ENCODE measurements around the gene ZNF579. TPM values are rescaled to one million over a fixed set of nuclear protein-coding genes. Genes with fewer than 3 reads are reported as not detected.
A peak's percentile ranks its signal among the peaks of the same experiment; 100 is the strongest.

ZNF579 gene
- total and polyA plus RNA-seq, 2 of the 13 experiments (the other 11 are each of a cell fraction or from before 2014, with no cell fraction given), result 2.1 to 2.9 TPM

GRCh38 chr19:55585658-55586339 is 5.2 kb upstream of the ZNF579 start (continued):
- TF ChIP-seq ZNF788 (CRISPR knock-in tag; IDR thresholded peaks at IDR 0.05; ENCODE audit: borderline replicate concordance), result peak; percentile 34; the same call in 1 of the 2 replicates
- peak; percentile 61; the same call in 1 of the 2 replicates for TF ChIP-seq SIN3A (IDR thresholded peaks at IDR 0.05; ENCODE audit: borderline replicate concordance, low read depth, low read length)
- TF ChIP-seq SALL2 (CRISPR knock-in tag; IDR thresholded peaks at IDR 0.05), result peak; percentile 58; the same call in 1 of the 2 replicates
- TF ChIP-seq ZNF660 (CRISPR knock-in tag; IDR thresholded peaks at IDR 0.05; ENCODE audit: borderline replicate concordance, low read depth), result no peak
- TF ChIP-seq PAWR (CRISPR knock-in tag; IDR thresholded peaks at IDR 0.05; ENCODE audit: borderline replicate concordance), result no peak
- TF ChIP-seq, protein P1, sequence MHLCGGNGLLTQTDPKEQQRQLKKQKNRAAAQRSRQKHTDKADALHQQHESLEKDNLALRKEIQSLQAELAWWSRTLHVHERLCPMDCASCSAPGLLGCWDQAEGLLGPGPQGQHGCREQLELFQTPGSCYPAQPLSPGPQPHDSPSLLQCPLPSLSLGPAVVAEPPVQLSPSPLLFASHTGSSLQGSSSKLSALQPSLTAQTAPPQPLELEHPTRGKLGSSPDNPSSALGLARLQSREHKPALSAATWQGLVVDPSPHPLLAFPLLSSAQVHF (CRISPR knock-in tag; IDR thresholded peaks at IDR 0.05), result no peak
- TF ChIP-seq KAT8 (CRISPR knock-in tag; IDR thresholded peaks at IDR 0.05), result 0 out of 2 replicates have a peak, but pooled peaks have one; percentile 24
- no peak for TF ChIP-seq RFXAP (CRISPR knock-in tag; IDR thresholded peaks at IDR 0.05; ENCODE audit: borderline replicate concordance)
- TF ChIP-seq ZNF644 (CRISPR knock-in tag; IDR thresholded peaks at IDR 0.05; ENCODE audit: low read depth), result no peak
- no peak for TF ChIP-seq SKI (IDR thresholded peaks at IDR 0.05; ENCODE audit: partially characterized antibody)
- no peak for TF ChIP-seq ZNF224 (CRISPR knock-in tag; IDR thresholded peaks at IDR 0.05)
- peak; percentile 83; the same call in 1 of the 2 replicates for TF ChIP-seq PCBP1 (IDR thresholded peaks at IDR 0.05; ENCODE audit: borderline replicate concordance, low read depth, low read length)
- TF ChIP-seq ZNF572 (CRISPR knock-in tag; IDR thresholded peaks at IDR 0.05), result no peak
- no peak for TF ChIP-seq FOXK1 (CRISPR knock-in tag; IDR thresholded peaks at IDR 0.05; ENCODE audit: borderline replicate concordance, low read depth)
- TF ChIP-seq RARG (CRISPR knock-in tag; IDR thresholded peaks at IDR 0.05; ENCODE audit: low read depth), result no peak
- TF ChIP-seq ZNF761 (CRISPR knock-in tag; conservative IDR thresholded peaks at IDR 0.05), result no peak
- peak; percentile 67; the same call in 1 of the 2 replicates for TF ChIP-seq PHF21A (CRISPR knock-in tag; IDR thresholded peaks at IDR 0.05)
- peak; percentile 51; the same call in 1 of the 2 replicates for TF ChIP-seq THAP11 (CRISPR knock-in tag; IDR thresholded peaks at IDR 0.05)
- no peak for TF ChIP-seq ZNF354B (CRISPR knock-in tag; IDR thresholded peaks at IDR 0.05)
- TF ChIP-seq KDM1A (CRISPR knock-in tag; IDR thresholded peaks at IDR 0.05), result no peak
- no peak for TF ChIP-seq ZNF430 (CRISPR knock-in tag; IDR thresholded peaks at IDR 0.05)
- TF ChIP-seq ASH2L (IDR thresholded peaks at IDR 0.05; ENCODE audit: insufficient read length, low read depth, low read length), result peak; percentile 31
- TF ChIP-seq ETV5 (CRISPR knock-in tag; IDR thresholded peaks at IDR 0.05; ENCODE audit: borderline replicate concordance), result peak; percentile 69; the same call in 1 of the 2 replicates
- 0 out of 2 replicates have a peak, but pooled peaks have one; percentile 67 for TF ChIP-seq AKAP8 (CRISPR knock-in tag; IDR thresholded peaks at IDR 0.05)
- no peak for TF ChIP-seq MTF2 (CRISPR knock-in tag; IDR thresholded peaks at IDR 0.05; ENCODE audit: borderline replicate concordance)
- TF ChIP-seq MBNL3 (CRISPR knock-in tag; conservative IDR thresholded peaks at IDR 0.05), result no peak
- TF ChIP-seq ZNF136 (CRISPR knock-in tag; IDR thresholded peaks at IDR 0.05; ENCODE audit: low read depth), result no peak
- no peak for TF ChIP-seq NR3C1 (CRISPR knock-in tag; IDR thresholded peaks at IDR 0.05)
- TF ChIP-seq IRF9 (CRISPR knock-in tag; IDR thresholded peaks at IDR 0.05; ENCODE audit: borderline replicate concordance), result 0 out of 2 replicates have a peak, but pooled peaks have one; percentile 54
- no peak for TF ChIP-seq MZF1 (CRISPR knock-in tag; IDR thresholded peaks at IDR 0.05; ENCODE audit: borderline replicate concordance)
- 0 out of 2 replicates have a peak, but pooled peaks have one; percentile 30 for TF ChIP-seq ZNF546 (CRISPR knock-in tag; conservative IDR thresholded peaks at IDR 0.05)
- no peak for TF ChIP-seq ZNF20 (CRISPR knock-in tag; IDR thresholded peaks at IDR 0.05)
